Activated CD8-positive, alpha-beta memory T cell treated with anti-CD3 and anti-CD28 coated beads, Interleukin-2, amount 10 ng/mL, durations not matched to agents 7 days and 5 days (primary cell): ENCODE data around the gene TOMM34. TPM values are rescaled to one million over a fixed set of nuclear protein-coding genes. Genes with fewer than 3 reads are reported as not detected.

Experiments used
- ATAC-seq: fragments of 150-1000 bp; cut with Tn5 transposase; one replicate; pipeline ENCODE4 v1.10.0; 2021; ENCODE audit warnings: moderate library complexity
- CTCF ChIA-PET: fragments of 350-600 bp; sonication (Branson Sonifier 250); formaldehyde crosslinking; loops from one replicate; lab custom pipeline; 2021; ENCODE audit warnings: antibody characterized with exemption; lab: Charles Lee
- DNase-seq: peaks from one replicate; pipeline ENCODE4 v3.0.0-alpha.2; 2020
- H3K27ac Mint-ChIP-seq: one replicate; pipeline ENCODE4 v1.8.0; 2021; ENCODE audit warnings: mild to moderate bottlenecking, mixed read lengths
- H3K27me3 Mint-ChIP-seq: one replicate; pipeline ENCODE4 v1.8.0; 2021; ENCODE audit warnings: mixed read lengths
- H3K36me3 Mint-ChIP-seq: one replicate; pipeline ENCODE4 v1.8.0; 2021; ENCODE audit warnings: mild to moderate bottlenecking, mixed read lengths
- H3K4me1 Mint-ChIP-seq: one replicate; pipeline ENCODE4 v1.8.0; 2021; ENCODE audit warnings: mixed read lengths
- H3K4me3 Mint-ChIP-seq: one replicate; pipeline ENCODE4 v1.8.0; 2021; ENCODE audit warnings: mild to moderate bottlenecking, moderate library complexity, mixed read lengths
- H3K9me3 Mint-ChIP-seq: one replicate; pipeline ENCODE4 v1.8.0; 2022; ENCODE audit warnings: low read depth, mixed read lengths
- total RNA-seq, 2 experiments: library from RNA; stranded (reverse); gene quantifications; one replicate each; pipeline ENCODE4 v1.2.3, GENCODE V29; 2021

The TOMM34 gene
- 10 to 100 TPM; 22.3 to 31.2 TPM for total RNA-seq

GRCh38 chr20:44960103-44960852 lies at the start of gene TOMM34:
Gene TOMM34, minus strand, starts transcription at chr20:44960397. Its CDS starts 64 bp downstream, at chr20:44960333.
- peak; percentile 96 for DNase-seq
- no peaks in the 10 kb centered on the region for H3K27me3 Mint-ChIP-seq
- CTCF ChIA-PET: interaction anchor here (1.1 to 3.0 kb wide), 9 partner anchors 9 to 333 kb away, joined by 3 to 12 read pairs (median 4); partner anchors contain the start of gene PABPC1L
- peaks cover 29% of the 10 kb centered on the region for H3K36me3 Mint-ChIP-seq
- H3K9me3 Mint-ChIP-seq: no peaks in the 10 kb centered on the region
- peak; percentile 96 for ATAC-seq
- H3K4me1 Mint-ChIP-seq: peaks cover 71% of the 10 kb centered on the region
- H3K4me3 Mint-ChIP-seq: peak within 1 kb of the TSS; percentile 85
- H3K27ac Mint-ChIP-seq: peak within 1 kb of the TSS; percentile 95

GRCh38 chr20:45008521-45009049 lies 48.4 kb upstream of the TOMM34 start:
- DNase-seq: no peak
- CTCF ChIA-PET: no interaction called here
- no peaks in the 10 kb centered on the region for H3K27me3 Mint-ChIP-seq
- peaks cover 50% of the 10 kb centered on the region for H3K36me3 Mint-ChIP-seq
- peaks cover 23% of the 10 kb centered on the region for H3K4me1 Mint-ChIP-seq
- H3K27ac Mint-ChIP-seq: peak overlapping the region; percentile 37
- no peaks in the 10 kb centered on the region for H3K9me3 Mint-ChIP-seq
- no peak for ATAC-seq
- no peak overlapping the region for H3K4me3 Mint-ChIP-seq

GRCh38 chr20:44997668-44998067 lies 37.5 kb upstream of the TOMM34 start:
- ATAC-seq (no peak), DNase-seq (no peak)
- Mint-ChIP-seq H3K4me1 (peaks cover 35% of the 10 kb centered on the region), H3K4me3 (no peak overlapping the region), H3K36me3 (peaks cover 71% of the 10 kb centered on the region), H3K9me3 (no peaks in the 10 kb centered on the region), H3K27me3 (no peaks in the 10 kb centered on the region), H3K27ac (no peak overlapping the region)
- CTCF ChIA-PET: interaction anchor here (0.7 to 2.1 kb wide), 2 partner anchors 9 to 31 kb away, joined by 4 to 6 read pairs; no protein-coding TSS in a partner anchor

- H3K9me3 Mint-ChIP-seq: no peaks in the 10 kb centered on the region
- ATAC-seq (no peak), DNase-seq (no peak)
- H3K4me3 Mint-ChIP-seq: no peak overlapping the region
- peaks cover 36% of the 10 kb centered on the region for H3K4me1 Mint-ChIP-seq
- CTCF ChIA-PET: interaction anchor here (0.8 to 2.1 kb wide), 6 partner anchors 8 to 53 kb away, joined by 3 to 9 read pairs (median 5); no protein-coding TSS in a partner anchor
- peaks cover 72% of the 10 kb centered on the region for H3K36me3 Mint-ChIP-seq
- no peaks in the 10 kb centered on the region for H3K27me3 Mint-ChIP-seq
- H3K27ac Mint-ChIP-seq: no peak overlapping the region
Measured at GRCh38 chr20:44997171-44997570, 37.0 kb upstream of the TOMM34 start.

GRCh38 chr20:44993343-44993742 lies 33.1 kb upstream of the TOMM34 start:
- Mint-ChIP-seq H3K9me3 (no peaks in the 10 kb centered on the region), H3K4me3 (peak overlapping the region; percentile 46), H3K36me3 (peaks cover 65% of the 10 kb centered on the region), H3K4me1 (peaks cover 62% of the 10 kb centered on the region), H3K27me3 (no peaks in the 10 kb centered on the region), H3K27ac (peak overlapping the region; percentile 80)
- ATAC-seq (peak; percentile 64), DNase-seq (no peak)
- CTCF ChIA-PET: interaction anchor here (0.6 to 2.2 kb wide), 7 partner anchors 11 to 34 kb away, joined by 3 to 14 read pairs (median 4); partner anchors contain the start of genes STK4 and TOMM34

- CTCF ChIA-PET: interaction anchor here (0.7 to 2.4 kb wide), 7 partner anchors 16 to 105 kb away, joined by 3 to 9 read pairs (median 4); partner anchors contain the start of gene STK4
- H3K4me3 Mint-ChIP-seq: peak overlapping the region; percentile 67
- peaks cover 56% of the 10 kb centered on the region for H3K36me3 Mint-ChIP-seq
- DNase-seq: no peak
- ATAC-seq: peak; percentile 24
- H3K9me3 Mint-ChIP-seq: no peaks in the 10 kb centered on the region
- H3K27me3 Mint-ChIP-seq: no peaks in the 10 kb centered on the region
- peaks cover 66% of the 10 kb centered on the region for H3K4me1 Mint-ChIP-seq
- H3K27ac Mint-ChIP-seq: peak overlapping the region; percentile 86
Measured at GRCh38 chr20:44990957-44991356, 30.8 kb upstream of the TOMM34 start.

- Mint-ChIP-seq H3K36me3 (peaks cover 55% of the 10 kb centered on the region), H3K4me1 (peaks cover 65% of the 10 kb centered on the region), H3K9me3 (no peaks in the 10 kb centered on the region), H3K27ac (peak overlapping the region; percentile 86), H3K4me3 (peak overlapping the region; percentile 67), H3K27me3 (no peaks in the 10 kb centered on the region)
- ATAC-seq (peak; percentile 76), DNase-seq (peak; percentile 73)
- CTCF ChIA-PET: interaction anchor here (0.7 to 2.4 kb wide), 8 partner anchors 15 to 105 kb away, joined by 3 to 9 read pairs (median 3); partner anchors contain the start of gene STK4
Measured at GRCh38 chr20:44990425-44990824, 30.2 kb upstream of the TOMM34 start.

- Mint-ChIP-seq H3K36me3 (peaks cover 51% of the 10 kb centered on the region), H3K9me3 (no peaks in the 10 kb centered on the region), H3K4me3 (no peak overlapping the region), H3K4me1 (peaks cover 58% of the 10 kb centered on the region), H3K27me3 (no peaks in the 10 kb centered on the region), H3K27ac (peak overlapping the region; percentile 20)
- CTCF ChIA-PET: no interaction called here
- DNase-seq (no peak), ATAC-seq (no peak)
Measured at GRCh38 chr20:44988631-44989171, 28.5 kb upstream of the TOMM34 start.

GRCh38 chr20:44983093-44983674 lies 23.0 kb upstream of the TOMM34 start:
- Mint-ChIP-seq H3K4me1 (peaks cover 56% of the 10 kb centered on the region), H3K9me3 (no peaks in the 10 kb centered on the region), H3K27me3 (no peaks in the 10 kb centered on the region), H3K27ac (peak overlapping the region; percentile 52), H3K36me3 (peaks cover 55% of the 10 kb centered on the region), H3K4me3 (no peak overlapping the region)
- CTCF ChIA-PET: interaction anchor here (0.6 to 1.9 kb wide), 2 partner anchors 10 to 12 kb away, joined by 3 to 4 read pairs; no protein-coding TSS in a partner anchor
- DNase-seq: no peak
- no peak for ATAC-seq

GRCh38 chr20:44981736-44982406 lies 21.7 kb upstream of the TOMM34 start:
- peak overlapping the region; percentile 25 for H3K27ac Mint-ChIP-seq
- peaks cover 60% of the 10 kb centered on the region for H3K36me3 Mint-ChIP-seq
- ATAC-seq (no peak), DNase-seq (no peak)
- H3K9me3 Mint-ChIP-seq: no peaks in the 10 kb centered on the region
- no peaks in the 10 kb centered on the region for H3K27me3 Mint-ChIP-seq
- H3K4me3 Mint-ChIP-seq: no peak overlapping the region
- peaks cover 65% of the 10 kb centered on the region for H3K4me1 Mint-ChIP-seq
- CTCF ChIA-PET: interaction anchor here (0.7 to 1.9 kb wide), 4 partner anchors 11 to 22 kb away, joined by 3 to 13 read pairs (median 4); partner anchors contain the start of gene TOMM34

- Mint-ChIP-seq H3K9me3 (no peaks in the 10 kb centered on the region), H3K4me1 (peaks cover 64% of the 10 kb centered on the region), H3K4me3 (peak overlapping the region; percentile 51), H3K36me3 (peaks cover 73% of the 10 kb centered on the region), H3K27ac (peak overlapping the region; percentile 95), H3K27me3 (no peaks in the 10 kb centered on the region)
- peak; percentile 89 for DNase-seq
- ATAC-seq: peak; percentile 80
- CTCF ChIA-PET: interaction anchor here (0.9 to 3.9 kb wide), 6 partner anchors 12 to 97 kb away, joined by 3 to 31 read pairs (median 4); partner anchors contain the start of gene STK4
Measured at GRCh38 chr20:44979090-44979621, 19.0 kb upstream of the TOMM34 start.

GRCh38 chr20:44976698-44977097 lies 16.5 kb upstream of the TOMM34 start:
- H3K27me3 Mint-ChIP-seq: no peaks in the 10 kb centered on the region
- ATAC-seq (no peak), DNase-seq (no peak)
- peaks cover 65% of the 10 kb centered on the region for H3K4me1 Mint-ChIP-seq
- CTCF ChIA-PET: interaction anchor here (1.4 to 3.9 kb wide), 4 partner anchors 10 to 34 kb away, joined by 3 to 31 read pairs (median 10); partner anchors contain the start of gene STK4
- peaks cover 75% of the 10 kb centered on the region for H3K36me3 Mint-ChIP-seq
- no peak overlapping the region for H3K4me3 Mint-ChIP-seq
- H3K27ac Mint-ChIP-seq: peak overlapping the region; percentile 95
- no peaks in the 10 kb centered on the region for H3K9me3 Mint-ChIP-seq
